ENCODE results near the gene ACTL10.
A peak's percentile ranks its signal among the peaks of the same experiment; 100 is the strongest.
"Not testable (repeated sequence)": the region's sequence is repeated elsewhere in the genome, so short reads cannot be mapped to it uniquely, and the experiment has no call there.

ACTL10 gene

DNA sequence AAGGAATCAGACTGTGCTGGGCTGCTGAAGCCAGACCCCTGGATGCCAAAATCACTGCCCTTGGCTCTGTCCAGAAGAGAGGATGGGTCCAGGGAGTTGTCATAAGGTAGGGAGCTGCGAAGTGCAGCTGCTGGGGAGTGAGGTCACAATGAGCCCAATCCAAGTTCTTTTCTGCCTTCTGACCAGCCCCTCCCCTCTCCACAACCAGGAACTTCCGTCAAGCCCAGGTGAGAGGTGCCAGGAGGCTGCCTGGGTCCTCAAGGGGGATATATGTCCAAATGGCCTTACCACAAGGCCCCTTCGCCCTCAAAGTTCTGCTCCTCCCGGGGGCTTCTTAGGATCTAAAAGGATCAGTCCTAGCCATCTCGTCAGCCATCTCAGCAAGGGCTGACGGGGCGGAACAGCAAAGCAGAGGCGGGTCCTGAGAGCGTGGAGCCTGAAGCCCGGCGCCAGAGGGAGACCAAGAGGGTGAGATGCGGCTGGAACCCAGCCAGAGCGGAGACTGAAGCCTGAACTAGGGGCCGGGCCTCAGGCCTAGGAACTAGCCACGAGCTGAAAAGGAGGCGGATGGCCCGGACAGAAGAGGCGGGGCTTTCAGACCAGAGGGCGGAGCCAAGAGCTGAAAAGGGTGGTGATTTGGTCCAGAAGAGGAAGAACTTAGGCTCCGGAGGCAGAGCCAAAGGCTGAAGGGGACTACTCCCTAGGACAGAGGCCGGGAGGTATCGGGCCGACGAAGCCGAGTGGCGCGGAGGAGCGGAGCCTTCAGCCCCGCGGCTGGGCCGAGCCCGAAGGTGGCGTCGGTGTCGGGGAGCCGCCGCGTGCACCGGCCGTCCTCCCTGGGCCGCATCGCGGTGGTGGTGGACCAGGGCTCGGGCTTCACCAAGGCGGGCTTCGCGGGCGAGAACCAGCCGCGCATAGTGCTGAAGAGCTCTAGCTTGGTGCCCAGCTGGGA is at the start of gene ACTL10:
ACTL10 (plus strand) TSS at position 651 of the 952 bp plus-strand sequence. CDS start 555 bp downstream, outside the sequence.
- DNase-seq (ENCODE audit: low spot score), result peak; percentile 83

DNA sequence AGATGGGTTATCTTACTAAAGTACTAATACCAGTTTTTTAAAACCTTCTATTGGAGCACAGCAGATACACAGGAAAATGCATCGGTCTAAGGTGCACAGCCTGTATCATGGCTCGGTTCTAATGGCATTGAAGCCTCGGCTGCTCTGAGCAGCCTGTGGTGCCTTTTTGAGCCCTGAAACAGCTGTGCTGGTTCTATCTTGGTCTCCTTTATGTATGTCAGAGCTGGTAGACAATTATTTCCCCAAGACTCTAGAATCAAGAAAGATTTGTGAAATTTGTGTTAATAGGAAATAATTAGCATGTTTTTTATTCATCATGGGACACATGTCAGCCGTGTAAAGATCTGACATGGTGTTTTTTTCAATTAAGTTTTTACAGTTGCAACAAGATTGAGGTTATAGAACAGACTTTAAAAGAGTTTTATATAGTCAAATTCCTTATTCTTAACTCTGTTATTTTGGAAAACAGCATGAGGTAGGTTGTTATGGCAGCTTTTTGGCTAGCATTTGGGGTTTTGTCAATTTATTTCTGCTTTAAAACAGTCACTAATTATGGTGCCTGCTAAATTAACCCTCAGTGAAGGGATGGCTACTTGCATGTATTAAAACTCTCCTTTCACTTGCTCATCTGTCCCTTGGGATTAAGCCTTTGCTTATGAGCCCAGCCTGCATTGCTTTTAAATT is 44.9 kb upstream of the ACTL10 start:
- DNase-seq (ENCODE audit: low spot score), result no peak

DNA sequence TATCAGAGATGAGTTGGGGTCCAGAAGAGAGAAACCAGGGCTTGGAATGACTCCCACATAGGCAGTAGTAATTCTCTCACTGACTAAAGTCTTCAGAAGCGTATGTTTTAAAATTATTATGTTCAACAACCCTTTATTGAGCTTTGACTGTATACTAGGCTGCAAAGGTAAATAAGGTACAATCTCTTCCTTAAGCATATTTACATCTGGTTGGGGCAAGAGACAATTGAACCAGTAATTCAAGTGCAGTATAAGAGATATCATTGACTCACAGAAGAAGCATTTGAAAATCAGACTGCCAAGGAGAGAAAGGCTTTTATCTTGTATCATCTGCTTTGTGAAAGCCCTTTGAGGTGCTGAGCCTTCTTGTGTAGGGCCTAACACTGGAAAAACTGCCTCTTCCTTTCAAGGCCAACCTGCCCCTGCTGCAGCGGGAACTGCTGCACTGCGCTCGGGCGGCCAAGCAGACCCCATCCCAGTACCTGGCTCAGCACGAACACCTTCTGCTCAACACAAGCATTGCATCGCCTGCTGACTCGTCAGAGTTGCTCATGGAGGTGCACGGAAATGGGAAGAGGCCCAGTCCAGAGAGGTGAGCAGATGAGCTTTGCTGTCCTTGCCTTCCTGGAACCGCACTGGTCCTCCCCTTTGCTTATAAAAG is 43.9 kb upstream of the ACTL10 start:
- no peak for DNase-seq (ENCODE audit: low spot score)

DNA sequence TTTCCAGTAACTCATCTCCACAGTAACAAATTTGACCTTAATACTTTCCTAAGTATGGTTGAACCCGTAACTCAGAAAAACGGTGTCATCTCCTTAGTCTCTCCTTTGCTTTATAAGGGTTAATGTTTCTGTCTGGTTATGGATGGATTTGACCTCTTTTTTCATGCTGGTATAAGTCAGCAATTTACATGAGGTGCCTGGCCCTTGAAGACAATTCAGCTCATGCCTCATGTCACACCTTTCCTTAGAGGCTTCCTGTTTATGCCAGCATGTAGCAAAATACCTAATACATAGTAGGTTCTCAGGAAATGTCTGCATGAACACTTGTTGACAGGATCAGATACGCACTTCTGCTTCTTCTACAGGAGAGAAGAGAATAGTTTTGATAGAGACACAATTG is 42.3 kb upstream of the ACTL10 start:
- no peak for DNase-seq (ENCODE audit: low spot score)

DNA sequence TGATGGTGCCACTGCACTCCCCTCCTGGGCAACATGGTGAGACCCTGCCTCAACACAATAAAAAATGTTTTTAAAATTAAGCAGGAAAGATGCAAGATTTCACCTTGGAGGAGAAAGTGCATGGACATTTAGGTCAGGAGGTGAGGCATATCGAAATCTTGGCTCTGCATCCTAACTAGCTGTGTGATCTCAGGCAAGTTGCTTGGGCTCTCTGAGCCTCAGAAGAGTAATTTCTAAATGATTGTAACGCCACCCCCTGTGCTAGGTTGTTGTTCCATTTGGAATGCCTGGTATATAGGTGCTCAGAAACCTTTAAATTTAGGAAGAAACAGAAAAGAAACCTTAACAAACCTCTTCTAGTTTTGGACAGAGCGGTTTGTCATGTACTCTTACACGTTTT is 40.6 kb upstream of the ACTL10 start:
- DNase-seq (ENCODE audit: low spot score), result no peak

DNA sequence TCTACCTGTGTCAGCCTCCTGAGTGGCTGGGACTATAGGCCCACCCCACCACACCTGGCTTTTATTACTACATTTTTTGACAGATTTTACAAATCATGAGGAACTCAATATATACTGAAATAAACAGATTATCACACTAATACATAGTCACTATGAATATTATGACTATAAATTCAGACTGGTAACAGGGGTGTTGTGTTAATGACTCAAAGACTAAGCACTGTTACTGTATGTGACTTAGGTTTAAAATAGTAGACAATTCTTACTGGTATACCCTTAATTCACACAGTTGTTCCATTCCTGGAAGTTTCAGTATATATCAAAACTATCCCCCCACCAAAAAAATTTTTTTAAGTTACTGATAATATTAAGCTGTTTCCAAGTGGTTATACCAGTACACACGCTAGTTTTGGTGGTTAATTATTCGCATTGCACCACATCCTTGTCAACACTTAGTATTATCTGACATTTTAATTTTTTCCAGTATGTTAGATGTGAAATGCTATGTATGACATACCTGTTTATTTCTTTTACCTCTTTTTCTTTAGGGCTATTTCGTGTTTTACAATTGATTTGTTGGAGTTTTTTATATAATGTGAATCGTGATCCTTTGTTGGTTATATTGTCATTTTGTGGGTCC is 39.0 kb upstream of the ACTL10 start:
- DNase-seq (ENCODE audit: low spot score), result no peak

DNA sequence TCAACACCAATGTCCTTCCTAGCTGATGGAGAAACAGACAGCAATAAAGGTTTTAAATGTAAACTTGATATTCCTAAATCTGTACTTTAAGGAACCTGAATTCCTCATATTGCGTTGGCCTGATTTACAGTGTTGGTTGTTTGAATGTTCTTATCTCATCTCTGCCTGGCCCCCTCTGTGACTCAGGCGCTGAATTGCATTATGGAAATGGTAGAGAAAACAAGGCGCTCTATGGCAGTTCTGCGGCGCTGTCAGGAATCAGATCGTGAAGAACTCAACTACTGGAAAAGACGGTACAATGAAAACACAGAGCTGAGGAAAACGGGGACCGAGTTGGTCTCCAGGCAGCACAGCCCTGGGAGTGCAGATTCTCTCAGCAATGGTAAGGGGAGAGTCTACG is 37.2 kb upstream of the ACTL10 start:
- DNase-seq (ENCODE audit: low spot score), result no peak

DNA sequence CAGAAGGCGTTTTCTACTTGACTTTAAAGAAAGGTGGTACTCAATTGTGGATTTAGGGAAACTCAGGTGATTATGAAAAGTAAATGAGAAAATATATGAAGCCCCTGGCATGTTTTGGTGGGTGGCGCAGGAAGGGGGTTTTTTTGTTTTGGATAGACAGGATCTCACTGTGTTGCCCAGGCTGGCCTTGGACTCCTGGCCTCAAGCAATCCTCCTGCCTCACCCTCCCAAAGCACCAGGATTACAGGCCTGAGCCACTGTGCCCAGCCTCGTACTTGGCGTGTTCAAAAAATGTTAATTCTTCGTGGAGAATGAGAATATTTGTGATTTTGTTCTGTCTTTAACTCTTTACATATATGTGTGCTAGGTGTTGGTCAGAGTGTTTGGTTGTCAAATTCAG is 36.8 kb upstream of the ACTL10 start:
- no peak for DNase-seq (ENCODE audit: low spot score)

DNA sequence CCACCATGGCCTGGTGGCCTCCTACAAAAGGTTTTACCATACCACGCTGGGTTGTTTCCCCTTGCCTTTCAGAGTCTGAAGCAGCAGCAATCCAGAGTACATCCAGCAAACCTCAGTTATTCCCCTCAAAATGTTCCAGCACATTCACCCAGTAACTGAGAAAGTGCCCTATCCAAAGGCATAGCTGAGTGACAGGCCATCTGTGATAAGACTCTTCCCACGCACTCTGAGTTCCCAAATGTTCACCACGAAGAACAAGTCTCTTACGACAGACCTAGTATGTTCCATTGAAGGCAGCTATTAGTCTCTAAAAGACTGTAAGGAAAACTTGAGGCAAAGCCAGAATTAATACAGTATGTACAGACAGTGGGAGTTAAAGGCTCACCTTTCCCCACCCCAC is 36.2 kb upstream of the ACTL10 start:
- no peak for DNase-seq (ENCODE audit: low spot score)

DNA sequence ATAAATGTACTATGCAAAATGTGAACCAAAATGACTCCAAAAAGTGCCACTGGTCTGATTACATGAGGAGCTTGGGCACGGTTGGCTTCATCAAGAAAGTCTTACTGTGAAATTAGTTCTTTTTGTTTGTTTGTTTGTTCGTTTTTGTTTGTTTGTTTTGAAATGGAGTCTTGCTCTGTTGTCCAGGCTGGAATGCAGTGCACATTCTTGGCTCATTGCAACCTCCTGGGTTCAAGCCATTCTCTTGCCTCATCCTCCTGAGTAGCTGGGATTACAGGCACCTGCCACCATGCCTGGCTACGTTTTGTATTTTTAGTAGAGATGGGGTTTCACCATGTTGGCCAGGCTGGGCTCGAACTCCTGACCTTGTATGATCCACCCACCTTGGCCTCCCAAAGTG is 34.8 kb upstream of the ACTL10 start:
- DNase-seq (ENCODE audit: low spot score), result not testable (repeated sequence)

DNA sequence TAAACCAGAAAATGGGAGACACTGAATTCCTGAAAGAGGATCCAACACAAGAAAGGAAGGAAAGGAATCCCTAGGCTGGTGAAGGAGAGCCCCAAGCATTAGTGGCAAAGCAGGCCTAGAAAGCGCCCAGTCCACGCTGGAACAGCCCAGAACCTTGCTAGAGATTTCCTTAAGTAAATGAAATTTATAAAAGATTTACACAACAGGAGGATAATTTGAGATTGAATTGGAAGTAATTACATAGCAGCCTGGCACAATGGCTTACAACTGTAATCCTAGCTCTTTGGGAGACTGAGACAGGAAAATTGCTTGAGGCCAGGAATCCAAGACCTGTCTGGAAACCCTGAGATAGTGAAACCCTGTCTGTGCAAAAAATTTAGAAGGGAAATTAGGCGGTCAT is 31.4 kb upstream of the ACTL10 start:
- DNase-seq (ENCODE audit: low spot score), result no peak

DNA sequence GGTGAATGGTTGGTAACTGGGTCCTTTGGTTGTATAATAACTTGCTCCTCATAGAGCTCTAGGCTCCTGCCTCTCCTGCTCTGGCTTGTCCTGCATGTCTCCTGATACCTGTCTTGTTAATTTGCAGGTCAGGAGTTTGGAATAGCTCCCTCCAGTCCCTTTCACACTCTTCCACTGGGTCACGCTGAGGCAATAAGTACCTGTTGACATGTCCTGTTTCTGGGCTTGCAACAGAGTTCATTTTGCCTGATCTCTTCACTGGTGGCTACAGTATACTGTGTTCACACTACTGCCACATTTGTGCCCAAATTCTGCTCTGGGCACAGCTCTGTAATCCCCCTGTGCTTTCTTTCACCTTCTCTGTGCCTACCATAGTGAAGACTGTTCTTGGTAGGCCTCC is 30.0 kb upstream of the ACTL10 start:
- DNase-seq (ENCODE audit: low spot score), result no peak

DNA sequence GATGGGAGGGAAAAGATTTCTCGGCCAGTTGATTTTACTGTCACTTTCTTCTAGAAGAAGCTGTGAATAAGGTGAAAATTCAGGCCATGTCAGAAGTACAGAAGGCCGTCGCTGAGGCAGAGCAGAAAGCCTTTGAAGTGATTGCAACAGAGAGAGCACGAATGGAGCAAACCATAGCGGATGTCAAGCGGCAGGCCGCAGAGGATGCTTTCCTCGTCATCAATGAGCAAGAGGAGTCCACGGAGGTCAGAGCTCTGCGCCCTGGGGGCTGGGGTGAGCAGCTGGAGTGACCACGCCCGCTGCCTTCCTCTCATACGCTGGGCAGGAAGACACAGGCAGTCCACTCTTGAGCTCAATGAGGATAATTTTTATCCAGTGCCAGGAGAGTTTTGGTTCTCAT is 26.5 kb upstream of the ACTL10 start:
- no peak for DNase-seq (ENCODE audit: low spot score)

DNA sequence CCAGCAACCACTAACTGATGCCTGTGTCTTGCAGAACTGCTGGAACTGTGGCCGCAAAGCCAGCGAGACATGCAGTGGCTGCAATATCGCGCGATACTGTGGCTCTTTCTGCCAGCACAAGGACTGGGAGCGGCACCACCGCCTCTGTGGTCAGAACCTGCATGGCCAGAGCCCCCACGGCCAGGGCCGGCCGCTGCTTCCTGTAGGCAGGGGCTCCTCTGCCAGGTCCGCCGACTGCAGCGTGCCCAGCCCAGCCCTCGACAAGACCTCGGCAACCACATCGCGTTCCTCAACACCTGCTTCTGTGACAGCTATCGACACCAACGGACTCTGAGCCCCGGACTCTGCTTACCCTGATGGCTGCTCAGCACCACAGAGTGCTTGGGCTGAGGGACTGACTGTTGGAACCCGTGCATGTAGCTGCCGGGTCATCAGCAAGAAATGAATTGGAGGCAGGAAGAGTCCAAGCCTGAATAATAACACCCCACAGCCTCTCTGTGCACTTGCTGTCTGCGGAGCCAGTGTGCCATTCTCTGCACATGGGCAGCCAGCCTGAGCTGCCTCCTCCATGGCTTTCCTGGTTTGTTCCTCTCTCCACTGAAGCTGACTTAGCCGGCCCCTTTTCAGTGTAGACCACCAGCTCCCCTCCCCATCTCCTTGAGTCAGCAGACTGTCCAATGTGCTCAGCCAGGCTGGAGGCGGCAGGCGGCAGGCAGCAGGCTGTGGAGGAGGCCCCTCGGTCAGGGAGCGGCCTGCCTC is 22.3 kb upstream of the ACTL10 start:
- DNase-seq (ENCODE audit: low spot score), result no peak

DNA sequence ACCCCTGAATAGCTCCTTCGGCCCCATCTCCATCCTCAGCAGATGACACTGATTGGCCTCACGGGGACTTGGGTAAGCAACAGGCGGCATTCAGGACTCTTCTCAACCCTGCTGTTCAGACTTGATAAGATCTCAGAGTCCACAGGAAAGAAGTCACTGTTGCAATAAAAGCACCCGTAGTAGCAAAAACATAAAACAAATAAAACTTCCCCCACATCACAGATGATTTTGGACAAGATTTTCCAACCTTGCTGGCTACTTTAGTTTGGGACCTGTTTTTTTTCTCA is 21.7 kb upstream of the ACTL10 start:
- no peak for DNase-seq (ENCODE audit: low spot score)

DNA sequence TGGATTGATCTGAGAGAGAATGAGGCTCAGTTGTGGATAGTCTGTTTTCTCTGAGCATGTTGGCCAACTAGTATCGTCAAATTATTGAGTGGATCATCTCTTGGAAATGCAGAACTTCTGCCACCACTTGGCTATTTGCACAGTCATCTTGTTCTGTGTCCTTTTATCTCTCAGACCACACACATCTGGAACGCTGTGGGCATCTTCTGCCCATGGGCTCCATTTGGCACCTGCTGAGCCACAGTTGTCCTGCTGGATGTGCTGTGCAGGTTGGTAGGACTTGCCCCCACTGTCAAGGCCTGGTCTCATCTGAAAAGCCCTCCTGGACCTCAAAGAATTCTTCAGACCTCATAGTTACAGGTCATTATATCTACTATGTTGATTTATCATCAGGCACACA is 21.3 kb upstream of the ACTL10 start:
- no peak for DNase-seq (ENCODE audit: low spot score)

DNA sequence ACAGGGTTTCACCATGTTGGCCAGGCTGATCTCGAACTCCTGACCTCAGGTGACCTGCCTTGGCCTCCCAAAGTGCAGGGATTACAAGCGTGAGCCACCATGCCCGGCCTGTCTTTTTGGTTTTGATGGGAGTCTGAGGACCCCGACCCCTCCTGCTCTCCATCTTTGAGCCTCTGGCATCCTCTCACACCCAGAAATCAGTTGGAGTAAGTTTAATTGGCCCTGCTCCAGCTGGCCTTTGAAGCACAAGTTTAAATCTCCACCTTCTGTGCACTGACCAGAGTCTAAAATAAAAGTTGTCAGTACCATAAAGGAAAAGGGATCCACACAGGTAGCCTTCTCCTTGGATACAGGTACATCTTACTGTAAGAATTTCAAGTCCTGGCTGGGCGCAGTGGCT is 20.6 kb upstream of the ACTL10 start:
- DNase-seq (ENCODE audit: low spot score), result no peak

DNA sequence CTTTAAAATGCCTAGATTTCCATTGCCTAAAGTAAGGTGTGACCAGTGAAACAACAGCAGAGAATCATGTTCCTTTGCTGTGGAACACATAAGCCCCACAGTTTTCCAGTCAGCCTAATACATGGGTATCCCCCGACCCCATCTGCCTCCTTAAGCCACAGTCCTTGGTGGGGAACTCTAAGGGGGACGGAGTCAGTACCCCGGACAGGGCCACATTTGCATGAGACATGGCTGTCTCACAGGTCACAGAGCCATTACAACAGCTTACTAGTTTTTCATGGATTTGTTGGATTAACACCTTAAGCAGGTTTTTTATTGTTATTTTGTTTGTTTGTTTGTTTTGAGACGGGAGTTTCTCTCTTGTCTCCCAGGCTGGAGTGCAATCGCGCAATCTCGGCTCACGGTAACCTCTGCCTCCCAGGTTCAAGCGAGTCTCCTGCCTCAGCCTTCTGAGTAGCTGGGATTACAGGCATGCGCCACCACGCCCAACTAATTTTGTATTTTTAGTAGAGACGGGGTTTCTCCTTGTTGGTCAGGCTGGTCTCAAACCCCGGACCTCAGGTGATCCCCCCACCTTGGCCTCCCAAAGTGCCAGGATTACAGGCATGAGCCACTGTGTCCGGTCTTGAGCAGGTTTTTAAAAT is 19.7 kb upstream of the ACTL10 start:
- DNase-seq (ENCODE audit: low spot score), result not testable (repeated sequence)

DNA sequence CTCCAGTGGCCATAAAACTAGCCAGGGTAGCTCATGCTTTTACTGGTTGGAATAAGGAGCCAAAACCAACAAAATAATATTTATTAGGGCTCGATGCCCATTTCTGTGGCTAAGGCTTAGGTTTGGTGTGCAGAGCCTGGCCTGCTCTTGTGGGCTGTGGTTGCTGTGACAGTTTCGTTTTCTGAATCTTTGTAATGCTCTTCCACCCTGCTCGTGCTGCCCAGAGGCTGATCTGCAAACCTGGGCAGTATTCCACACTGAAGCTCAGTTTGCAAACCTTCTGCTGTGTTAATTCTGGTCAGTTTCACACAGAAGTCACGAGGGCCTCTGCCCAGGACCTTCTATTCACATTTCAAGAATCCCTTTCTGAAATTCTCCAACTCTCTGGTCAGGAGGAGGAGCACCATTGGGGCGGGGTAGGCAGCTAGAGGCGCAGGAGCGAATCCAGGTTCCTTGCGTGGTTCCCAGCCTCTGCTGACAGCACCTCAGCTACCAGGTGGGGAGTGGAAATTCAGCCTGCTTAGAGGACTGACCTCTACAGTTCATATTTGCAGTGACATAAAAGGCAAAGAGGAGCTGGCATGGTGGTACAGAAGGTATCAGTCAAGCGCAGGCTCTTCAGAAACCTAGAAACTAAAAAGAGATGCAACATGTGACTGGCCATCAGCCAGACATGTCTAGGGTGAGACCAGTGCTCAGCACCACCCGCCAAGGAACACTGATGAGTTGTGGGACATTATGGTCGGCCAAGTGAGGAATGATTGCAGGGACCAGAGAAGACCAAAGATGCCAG is 18.9 kb upstream of the ACTL10 start:
- no peak for DNase-seq (ENCODE audit: low spot score)

DNA sequence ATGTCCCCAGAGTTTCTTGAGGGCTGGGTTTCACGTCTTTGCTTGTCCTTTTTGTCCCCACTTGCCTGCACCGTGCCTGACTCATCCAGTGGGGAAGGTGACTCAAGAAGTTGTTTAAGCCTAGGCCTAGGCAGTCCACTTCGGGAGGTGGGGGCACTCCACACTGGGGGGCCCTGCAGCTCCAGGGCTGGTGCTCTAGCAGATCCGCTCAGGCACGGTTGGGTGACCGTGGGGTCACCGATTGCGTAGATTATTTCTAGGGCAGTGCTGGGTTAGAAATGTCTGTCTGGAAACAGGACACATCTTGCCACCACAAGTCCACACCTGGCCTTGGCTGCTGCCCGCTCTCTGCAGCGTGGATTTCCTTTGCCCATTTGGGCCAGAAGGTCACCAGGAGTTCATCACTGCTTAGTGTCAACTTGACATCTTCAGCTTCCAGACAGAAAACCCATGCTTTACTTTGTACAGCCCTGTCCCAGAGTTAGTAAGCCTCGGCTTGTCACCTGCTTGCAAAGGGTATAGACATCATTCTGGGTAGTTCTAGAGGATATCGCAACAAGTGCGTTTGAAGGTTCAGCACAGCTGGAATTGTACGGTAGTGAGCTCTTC is 18.2 kb upstream of the ACTL10 start:
- DNase-seq (ENCODE audit: low spot score), result no peak
